ENCODE data around the gene ALPP. TPM values are rescaled to one million over a fixed set of nuclear protein-coding genes. Genes with fewer than 3 reads are reported as not detected.
"Not testable (repeated sequence)": the region's sequence is repeated elsewhere in the genome, so short reads cannot be mapped to it uniquely, and the experiment has no call there.

Gene ALPP
- total and polyA plus RNA-seq, 9 donors: 0.09 to 0.30 TPM; not detected in 7

GRCh38 chr2:232363784-232364615 is 14.6 kb upstream of the ALPP start:
- H3K27ac ChIP-seq (ENCODE audit: low read length): no peak overlapping the region
- DNase-seq: no peak
- peaks cover 4% of the 10 kb centered on the region for H3K27me3 ChIP-seq (ENCODE audit: control insufficient read depth, insufficient read depth, low read length)
- H3K4me1 ChIP-seq (ENCODE audit: control insufficient read depth, insufficient read depth, low read length): peaks cover 6% of the 10 kb centered on the region
- no peaks in the 10 kb centered on the region for H3K9me3 ChIP-seq (replicated peaks; ENCODE audit: control insufficient read depth, low read depth, low read length)
- H3K36me3 ChIP-seq (ENCODE audit: control insufficient read depth, insufficient read depth, low read length): no peaks in the 10 kb centered on the region
- 58% methylated on average over 12 of the region's 14 CpGs for WGBS (ENCODE audit: insufficient coverage)
- H3K4me3 ChIP-seq (ENCODE audit: low read length): no peak overlapping the region

- not testable (repeated sequence) for H3K36me3 ChIP-seq (ENCODE audit: control insufficient read depth, insufficient read depth, low read length); H3K4me3 ChIP-seq (ENCODE audit: low read length); H3K27ac ChIP-seq (ENCODE audit: low read length); H3K9me3 ChIP-seq (replicated peaks; ENCODE audit: control insufficient read depth, low read depth, low read length); H3K4me1 ChIP-seq (ENCODE audit: control insufficient read depth, insufficient read depth, low read length); DNase-seq; H3K27me3 ChIP-seq (ENCODE audit: control insufficient read depth, insufficient read depth, low read length)
- WGBS (ENCODE audit: insufficient coverage): 81% methylated on average over 8 of the region's 18 CpGs
Observed at GRCh38 chr2:232364806-232365594, 13.6 kb upstream of the ALPP start.

- H3K4me1 ChIP-seq (ENCODE audit: control insufficient read depth, insufficient read depth, low read length): peaks cover 6% of the 10 kb centered on the region
- H3K9me3 ChIP-seq (replicated peaks; ENCODE audit: control insufficient read depth, low read depth, low read length): no peaks in the 10 kb centered on the region
- WGBS (ENCODE audit: insufficient coverage): 72% methylated on average over 18 of the region's 20 CpGs
- no peak overlapping the region for H3K4me3 ChIP-seq (ENCODE audit: low read length)
- peaks cover 4% of the 10 kb centered on the region for H3K27me3 ChIP-seq (ENCODE audit: control insufficient read depth, insufficient read depth, low read length)
- DNase-seq: no peak
- no peaks in the 10 kb centered on the region for H3K36me3 ChIP-seq (ENCODE audit: control insufficient read depth, insufficient read depth, low read length)
- no peak overlapping the region for H3K27ac ChIP-seq (ENCODE audit: low read length)
Observed at GRCh38 chr2:232365621-232366321, 12.8 kb upstream of the ALPP start.

DNA sequence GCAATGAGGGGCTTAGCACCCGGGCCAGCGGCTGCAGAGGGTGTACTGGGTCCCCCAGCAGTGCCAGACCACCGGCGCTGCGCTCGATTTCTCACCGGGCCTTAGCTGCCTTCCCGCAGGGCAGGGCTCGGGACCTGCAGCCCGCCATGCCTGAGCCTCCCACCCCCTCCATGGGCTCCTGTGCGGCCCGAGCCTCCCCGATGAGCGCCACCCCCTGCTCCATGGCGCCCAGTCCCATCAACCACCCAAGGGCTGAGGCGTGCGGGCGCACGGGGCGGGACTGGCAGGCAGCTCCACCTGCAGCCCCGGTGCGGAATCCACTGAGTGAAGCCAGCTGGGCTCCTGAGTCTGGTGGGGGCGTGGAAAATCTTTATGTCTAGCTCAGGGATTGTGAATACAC is 12.1 kb upstream of the ALPP start:
- H3K36me3 ChIP-seq (ENCODE audit: control insufficient read depth, insufficient read depth, low read length); H3K9me3 ChIP-seq (replicated peaks; ENCODE audit: control insufficient read depth, low read depth, low read length); H3K4me3 ChIP-seq (ENCODE audit: low read length); H3K27me3 ChIP-seq (ENCODE audit: control insufficient read depth, insufficient read depth, low read length); H3K4me1 ChIP-seq (ENCODE audit: control insufficient read depth, insufficient read depth, low read length); DNase-seq; H3K27ac ChIP-seq (ENCODE audit: low read length): not testable (repeated sequence)
- 87% methylated on average over 10 of the region's 23 CpGs for WGBS (ENCODE audit: insufficient coverage)

DNA sequence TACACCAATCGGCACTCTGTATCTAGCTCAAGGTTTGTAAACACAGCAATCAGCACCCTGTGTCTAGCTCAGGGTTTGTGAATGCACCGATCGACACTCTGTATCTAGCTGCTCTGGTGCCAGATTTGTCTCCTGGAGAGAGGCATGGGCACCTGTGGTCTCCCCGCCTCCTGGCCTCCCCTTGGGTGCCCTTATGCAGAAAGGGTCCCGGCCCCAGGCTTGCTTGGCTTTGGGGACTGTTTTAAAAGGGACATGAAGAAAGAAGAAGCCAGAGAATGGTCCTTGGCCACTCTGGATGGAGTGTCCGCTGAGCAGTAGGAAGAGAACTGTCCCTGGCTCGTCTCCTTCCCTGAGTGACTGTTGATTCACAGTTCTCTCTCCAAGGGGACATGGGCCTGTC is 11.5 kb upstream of the ALPP start:
- no peak for DNase-seq
- Histone ChIP-seq H3K27ac (ENCODE audit: low read length) (no peak overlapping the region), H3K4me3 (ENCODE audit: low read length) (no peak overlapping the region), H3K36me3 (ENCODE audit: control insufficient read depth, insufficient read depth, low read length) (no peaks in the 10 kb centered on the region), H3K4me1 (ENCODE audit: control insufficient read depth, insufficient read depth, low read length) (peaks cover 6% of the 10 kb centered on the region), H3K9me3 (replicated peaks; ENCODE audit: control insufficient read depth, low read depth, low read length) (no peaks in the 10 kb centered on the region), H3K27me3 (ENCODE audit: control insufficient read depth, insufficient read depth, low read length) (peaks cover 4% of the 10 kb centered on the region)
- 80% methylated on average over 5 of the region's 7 CpGs for WGBS (ENCODE audit: insufficient coverage)

- 60% methylated on average over 12 of the region's 13 CpGs for WGBS (ENCODE audit: insufficient coverage)
Observed at GRCh38 chr2:232367591-232368233, 10.8 kb upstream of the ALPP start.

GRCh38 chr2:232368311-232368731 is 10.2 kb upstream of the ALPP start:
- no peak overlapping the region for H3K27ac ChIP-seq (ENCODE audit: low read length)
- peaks cover 4% of the 10 kb centered on the region for H3K27me3 ChIP-seq (ENCODE audit: control insufficient read depth, insufficient read depth, low read length)
- peaks cover 6% of the 10 kb centered on the region for H3K4me1 ChIP-seq (ENCODE audit: control insufficient read depth, insufficient read depth, low read length)
- H3K4me3 ChIP-seq (ENCODE audit: low read length): no peak overlapping the region
- H3K9me3 ChIP-seq (replicated peaks; ENCODE audit: control insufficient read depth, low read depth, low read length): no peaks in the 10 kb centered on the region
- DNase-seq: no peak
- WGBS (ENCODE audit: insufficient coverage): 58% methylated on average over 13 of the region's 15 CpGs
- no peaks in the 10 kb centered on the region for H3K36me3 ChIP-seq (ENCODE audit: control insufficient read depth, insufficient read depth, low read length)

More at GRCh38 chr2:232367591-232368233, 10.8 kb upstream of the ALPP start:
- Histone ChIP-seq H3K4me3 (ENCODE audit: low read length) (no peak overlapping the region), H3K27ac (ENCODE audit: low read length) (no peak overlapping the region), H3K36me3 (ENCODE audit: control insufficient read depth, insufficient read depth, low read length) (no peaks in the 10 kb centered on the region), H3K9me3 (replicated peaks; ENCODE audit: control insufficient read depth, low read depth, low read length) (no peaks in the 10 kb centered on the region), H3K27me3 (ENCODE audit: control insufficient read depth, insufficient read depth, low read length) (peaks cover 4% of the 10 kb centered on the region), H3K4me1 (ENCODE audit: control insufficient read depth, insufficient read depth, low read length) (peaks cover 6% of the 10 kb centered on the region)
- DNase-seq: no peak

- 68% methylated on average over 7 of the region's 15 CpGs for WGBS (ENCODE audit: insufficient coverage)
- Histone ChIP-seq H3K36me3 (ENCODE audit: control insufficient read depth, insufficient read depth, low read length) (no peaks in the 10 kb centered on the region), H3K27ac (ENCODE audit: low read length) (no peak overlapping the region), H3K27me3 (ENCODE audit: control insufficient read depth, insufficient read depth, low read length) (peaks cover 4% of the 10 kb centered on the region), H3K4me1 (ENCODE audit: control insufficient read depth, insufficient read depth, low read length) (no peaks in the 10 kb centered on the region), H3K9me3 (replicated peaks; ENCODE audit: control insufficient read depth, low read depth, low read length) (no peaks in the 10 kb centered on the region), H3K4me3 (ENCODE audit: low read length) (no peak overlapping the region)
- no peak for DNase-seq
Observed at GRCh38 chr2:232369126-232369951, 9.2 kb upstream of the ALPP start.

GRCh38 chr2:232370007-232370406 is 8.5 kb upstream of the ALPP start:
- no CpG with 5 or more reads among the region's 12 CpGs for WGBS (ENCODE audit: insufficient coverage)
- not testable (repeated sequence) for H3K9me3 ChIP-seq (replicated peaks; ENCODE audit: control insufficient read depth, low read depth, low read length)

More at GRCh38 chr2:232370007-232370406, 8.5 kb upstream of the ALPP start:
- not testable (repeated sequence) for H3K36me3 ChIP-seq (ENCODE audit: control insufficient read depth, insufficient read depth, low read length); H3K27ac ChIP-seq (ENCODE audit: low read length); H3K4me3 ChIP-seq (ENCODE audit: low read length); H3K4me1 ChIP-seq (ENCODE audit: control insufficient read depth, insufficient read depth, low read length); H3K27me3 ChIP-seq (ENCODE audit: control insufficient read depth, insufficient read depth, low read length); DNase-seq
